ENCODE data around the gene FRMD4B.
"Not testable (repeated sequence)": the region's sequence is repeated elsewhere in the genome, so short reads cannot be mapped to it uniquely, and the experiment has no call there.

The FRMD4B gene

GRCh38 chr3:69292185-69292584 is 93.7 kb downstream of the FRMD4B start:
- FAIRE-seq: no peak
- DNase-seq (ENCODE audit: insufficient read length, low spot score): no peak

GRCh38 chr3:69290430-69290829 is 95.5 kb downstream of the FRMD4B start:
- no peak for FAIRE-seq
- TF ChIP-seq CTCF (IDR thresholded peaks at IDR 0.05; ENCODE audit: insufficient read depth, missing control alignments): no peak
- DNase-seq (ENCODE audit: insufficient read length, low spot score): no peak

More at GRCh38 chr3:69292185-69292584, 93.7 kb downstream of the FRMD4B start:
- no peak for TF ChIP-seq CTCF (IDR thresholded peaks at IDR 0.05; ENCODE audit: insufficient read depth, missing control alignments)

- TF ChIP-seq CTCF (IDR thresholded peaks at IDR 0.05; ENCODE audit: insufficient read depth, missing control alignments): no peak
- FAIRE-seq (no peak), DNase-seq (ENCODE audit: insufficient read length, low spot score) (no peak)
Measured at GRCh38 chr3:69290006-69290405, 95.9 kb downstream of the FRMD4B start.

GRCh38 chr3:69288161-69288895 is 97.6 kb downstream of the FRMD4B start:
- TF ChIP-seq CTCF (IDR thresholded peaks at IDR 0.05; ENCODE audit: insufficient read depth, missing control alignments): no peak
- DNase-seq (ENCODE audit: insufficient read length, low spot score): no peak
- FAIRE-seq: no peak

GRCh38 chr3:69283913-69284611 is 101.8 kb downstream of the FRMD4B start:
- no peak for TF ChIP-seq CTCF (IDR thresholded peaks at IDR 0.05; ENCODE audit: insufficient read depth, missing control alignments)
- no peak for FAIRE-seq

GRCh38 chr3:69283496-69283895 is 102.4 kb downstream of the FRMD4B start:
- FAIRE-seq: no peak
- DNase-seq (ENCODE audit: insufficient read length, low spot score): no peak
- TF ChIP-seq CTCF (IDR thresholded peaks at IDR 0.05; ENCODE audit: insufficient read depth, missing control alignments): no peak

More at GRCh38 chr3:69283913-69284611, 101.8 kb downstream of the FRMD4B start:
- DNase-seq (ENCODE audit: insufficient read length, low spot score): no peak

GRCh38 chr3:69282181-69282580 is 103.7 kb downstream of the FRMD4B start:
- no peak for FAIRE-seq
- no peak for DNase-seq (ENCODE audit: insufficient read length, low spot score)
- no peak for TF ChIP-seq CTCF (IDR thresholded peaks at IDR 0.05; ENCODE audit: insufficient read depth, missing control alignments)

GRCh38 chr3:69277403-69277802 is 108.5 kb downstream of the FRMD4B start:
- FAIRE-seq; DNase-seq (ENCODE audit: insufficient read length, low spot score): not testable (repeated sequence)

Data from D721Med (cell line).